AG04449 (cell line): ENCODE results near the gene NTN5.

Source experiments
- CTCF ChIA-PET: fragments of 350-600 bp; formaldehyde crosslinking; extraction: SDS; loops from one replicate; lab custom pipeline; 2021; ENCODE audit warnings: antibody characterized with exemption; lab: Yijun Ruan, JAX
- POLR2A ChIA-PET: fragments of 400-600, 350-600 bp; formaldehyde crosslinking; extraction: SDS; loops from one replicate; lab custom pipeline; 2020; ENCODE audit warnings: antibody characterized with exemption, inconsistent platforms; lab: Yijun Ruan, JAX
- DNase-seq: peaks from one replicate; pipeline ENCODE4 v3.0.0-alpha.2; 2010; ENCODE audit warnings: low read depth, low spot score
- H3K4me3 ChIP-seq: 2 replicates; pipeline ENCODE4 v1.5.1; 2011; ENCODE audit warnings: low read depth, mild to moderate bottlenecking, control low read depth, low read length
- CTCF ChIP-seq: IDR thresholded peaks from one replicate; pipeline ENCODE4 v1.5.1; 2011; ENCODE audit warnings: mild to moderate bottlenecking, moderate library complexity, low read length, control low read depth, inconsistent platforms; ENCODE audit not compliant: insufficient read depth; ENCODE audit errors: missing control alignments

Gene NTN5

GRCh38 chr19:48615231-48616040 lies 57.4 kb downstream of the NTN5 start:
- no peak for DNase-seq
- POLR2A ChIA-PET, result interaction anchor here (0.6 kb wide), 1 partner anchor 127 kb away, joined by 3 read pairs; no protein-coding TSS in a partner anchor
- CTCF ChIA-PET, result interaction anchor here (1.0 to 6.1 kb wide), 4 partner anchors 10 to 173 kb away, joined by 3 to 22 read pairs (median 4); no protein-coding TSS in a partner anchor
- no peak overlapping the region for H3K4me3 ChIP-seq
- no peak for TF ChIP-seq CTCF

- DNase-seq, result no peak
- CTCF ChIA-PET, result interaction anchor here (1.0 to 6.1 kb wide), 5 partner anchors 9 to 173 kb away, joined by 3 to 22 read pairs (median 5); no protein-coding TSS in a partner anchor
- no peak for TF ChIP-seq CTCF
- H3K4me3 ChIP-seq, result no peak within 1 kb of the TSS
- POLR2A ChIA-PET, result interaction anchor here (0.9 kb wide), 2 partner anchors 9 to 46 kb away, joined by 3 to 5 read pairs; no protein-coding TSS in a partner anchor
These were observed 58.2 kb downstream of the NTN5 start, which contains the start of gene FAM83E for GRCh38 chr19:48614436-48615230. Gene FAM83E, minus strand, starts transcription at chr19:48615076. Its CDS starts 1,704 bp downstream, at chr19:48613372.

- POLR2A ChIA-PET, result interaction anchor here (0.5 to 0.9 kb wide), 3 partner anchors 10 to 96 kb away, joined by 3 to 5 read pairs (median 3); no protein-coding TSS in a partner anchor
- DNase-seq, result no peak
- CTCF ChIA-PET, result interaction anchor here (1.3 kb wide), 1 partner anchor 25 kb away, joined by 5 read pairs; no protein-coding TSS in a partner anchor
- TF ChIP-seq CTCF, result no peak
- H3K4me3 ChIP-seq, result no peak overlapping the region
These were observed 58.9 kb downstream of the NTN5 start for GRCh38 chr19:48613852-48614435.

GRCh38 chr19:48613024-48613851 lies 59.6 kb downstream of the NTN5 start:
- TF ChIP-seq CTCF, result no peak
- ChIA-PET CTCF (interaction anchor here (1.3 kb wide), 1 partner anchor 24 kb away, joined by 5 read pairs; no protein-coding TSS in a partner anchor), POLR2A (interaction anchor here (0.5 to 0.9 kb wide), 2 partner anchors 45 to 95 kb away, joined by 3 read pairs; no protein-coding TSS in a partner anchor)
- no peak overlapping the region for H3K4me3 ChIP-seq
- no peak for DNase-seq

GRCh38 chr19:48611872-48612271 lies 60.9 kb downstream of the NTN5 start:
- no peak for TF ChIP-seq CTCF
- ChIA-PET POLR2A (interaction anchor here (0.6 kb wide), 1 partner anchor 38 kb away, joined by 3 read pairs; no protein-coding TSS in a partner anchor), CTCF (interaction anchor here (0.9 kb wide), 1 partner anchor 23 kb away, joined by 3 read pairs; no protein-coding TSS in a partner anchor)
- DNase-seq, result no peak
- H3K4me3 ChIP-seq, result no peak overlapping the region
